PC-9 (cell line): ENCODE results near the gene CD300E.

ENCODE experiments used
- EZH2 ChIP-seq: fragments of 200-600 bp; sonication (generic); IDR thresholded peaks from 2 replicates; pipeline ENCODE4 v1.8.0; 2017; ENCODE audit warnings: antibody characterized with exemption, low read depth
- TF ChIP-seq, protein P1 (sequence below): fragments of 200-600 bp; sonication (generic); conservative IDR thresholded peaks from 2 replicates; pipeline ENCODE4 v1.6.1; 2017; ENCODE audit warnings: mixed run types, antibody characterized with exemption, mild to moderate bottlenecking, moderate library complexity

DNA sequence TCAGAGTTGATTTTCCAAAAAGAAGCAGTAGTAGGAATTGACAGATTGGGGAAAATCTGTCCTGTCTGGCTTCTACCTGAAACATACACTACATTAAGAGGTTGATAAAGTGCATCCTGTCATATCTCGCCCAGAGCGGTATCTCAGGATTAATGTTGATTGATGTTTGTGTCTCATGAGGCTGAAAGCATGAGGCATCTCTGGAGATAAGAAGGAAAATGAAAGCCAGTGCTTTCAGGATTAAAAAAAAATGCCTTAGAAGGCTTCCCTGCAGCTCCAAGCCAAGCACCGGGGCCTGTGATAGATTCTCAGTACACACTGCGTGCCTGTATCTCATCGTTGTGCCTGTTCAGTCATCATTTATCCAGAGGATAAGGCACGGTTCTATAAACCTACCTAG is 26.4 kb upstream of the CD300E start:
- TF ChIP-seq EZH2, result no peak
- TF ChIP-seq, protein P1, sequence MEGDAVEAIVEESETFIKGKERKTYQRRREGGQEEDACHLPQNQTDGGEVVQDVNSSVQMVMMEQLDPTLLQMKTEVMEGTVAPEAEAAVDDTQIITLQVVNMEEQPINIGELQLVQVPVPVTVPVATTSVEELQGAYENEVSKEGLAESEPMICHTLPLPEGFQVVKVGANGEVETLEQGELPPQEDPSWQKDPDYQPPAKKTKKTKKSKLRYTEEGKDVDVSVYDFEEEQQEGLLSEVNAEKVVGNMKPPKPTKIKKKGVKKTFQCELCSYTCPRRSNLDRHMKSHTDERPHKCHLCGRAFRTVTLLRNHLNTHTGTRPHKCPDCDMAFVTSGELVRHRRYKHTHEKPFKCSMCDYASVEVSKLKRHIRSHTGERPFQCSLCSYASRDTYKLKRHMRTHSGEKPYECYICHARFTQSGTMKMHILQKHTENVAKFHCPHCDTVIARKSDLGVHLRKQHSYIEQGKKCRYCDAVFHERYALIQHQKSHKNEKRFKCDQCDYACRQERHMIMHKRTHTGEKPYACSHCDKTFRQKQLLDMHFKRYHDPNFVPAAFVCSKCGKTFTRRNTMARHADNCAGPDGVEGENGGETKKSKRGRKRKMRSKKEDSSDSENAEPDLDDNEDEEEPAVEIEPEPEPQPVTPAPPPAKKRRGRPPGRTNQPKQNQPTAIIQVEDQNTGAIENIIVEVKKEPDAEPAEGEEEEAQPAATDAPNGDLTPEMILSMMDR, result no peak
